H1 (cell line): ENCODE data around the gene SLC66A2. TPM values are rescaled to one million over a fixed set of nuclear protein-coding genes. Genes with fewer than 3 reads are reported as not detected.

Experiments used
- CTCF ChIA-PET: fragments of 300-600 bp; sonication (Branson Sonifier 250); formaldehyde crosslinking; loops from one replicate; lab custom pipeline; 2021; ENCODE audit not compliant: partially characterized antibody; lab: Charles Lee
- POLR2A ChIA-PET: fragments of 300-600 bp; sonication (Branson Sonifier 250); formaldehyde crosslinking; loops from one replicate; lab custom pipeline; 2021; ENCODE audit warnings: inconsistent platforms; ENCODE audit not compliant: partially characterized antibody; lab: Charles Lee
- DNase-seq, 2 experiments: peaks; one replicate each; pipeline versions ENCODE4 v3.0.0 to v3.0.0-alpha.2; 2010 to 2022; ENCODE audit warnings: low spot score in 2 of 2, low read depth in 1 of 2, mixed read lengths in 1 of 2
- FAIRE-seq: peaks from 2 replicates; lab custom pipeline; 2011; peaks lifted over from hg19 to GRCh38; lab: Jason Lieb, UNC
- H2AFZ ChIP-seq: 2 replicates; pipeline ENCODE4 v1.8.1; 2012; ENCODE audit warnings: low read length, inconsistent platforms
- H2AK5ac ChIP-seq: 2 replicates; pipeline ENCODE4 v1.6.1; 2013; ENCODE audit warnings: low read depth, low read length
- H2BK120ac ChIP-seq: replicated peaks from 2 replicates; pipeline ENCODE3; 2013; ENCODE audit warnings: low read depth, low read length, inconsistent platforms
- H2BK12ac ChIP-seq: 2 replicates; pipeline ENCODE4 v1.6.1; 2013; ENCODE audit warnings: low read depth, low read length
- H2BK15ac ChIP-seq: 2 replicates; pipeline ENCODE4 v1.6.1; 2013; ENCODE audit warnings: low read length
- H2BK20ac ChIP-seq: 2 replicates; pipeline ENCODE4 v1.6.1; 2013; ENCODE audit warnings: low read length
- H2BK5ac ChIP-seq: 2 replicates; pipeline ENCODE4 v1.6.1; 2013; ENCODE audit warnings: low read depth, low read length
- H3K14ac ChIP-seq: 2 replicates; pipeline ENCODE4 v1.6.1; 2013; ENCODE audit warnings: inconsistent platforms; ENCODE audit not compliant: insufficient read length
- H3K18ac ChIP-seq: 2 replicates; pipeline ENCODE4 v1.6.1; 2013; ENCODE audit warnings: low read length; ENCODE audit errors: extremely low read depth
- H3K23ac ChIP-seq: 2 replicates; pipeline ENCODE4 v1.6.1; 2013; ENCODE audit warnings: inconsistent platforms; ENCODE audit not compliant: insufficient read length
- H3K23me2 ChIP-seq: 2 replicates; pipeline ENCODE4 v1.6.1; 2013; ENCODE audit warnings: low read depth, low read length
- H3K27ac ChIP-seq: 2 replicates; pipeline ENCODE4 v1.6.1; 2011; ENCODE audit warnings: low read depth, low read length, inconsistent platforms
- H3K27me3 ChIP-seq, 4 experiments: replicated peaks in 1 of 4; 1 replicate in 1 of 4; 2 replicates in 3 of 4; pipeline versions ENCODE4 v1.6.1 to v1.8.1; 2011 to 2013; ENCODE audit warnings: low read length in 3 of 4, mild to moderate bottlenecking in 3 of 4, inconsistent platforms in 2 of 4, mixed read lengths in 2 of 4, moderate library complexity in 1 of 4; ENCODE audit not compliant: control insufficient read depth in 3 of 4, insufficient read depth in 3 of 4; ENCODE audit errors: extremely low read depth in 1 of 4
- H3K36me3 ChIP-seq, 4 experiments: 2 replicates each; pipeline versions ENCODE4 v1.6.1 to v1.8.1; 2011 to 2013; ENCODE audit warnings: mild to moderate bottlenecking in 4 of 4, low read length in 3 of 4, moderate library complexity in 2 of 4, control low read depth in 1 of 4, inconsistent platforms in 1 of 4; ENCODE audit not compliant: insufficient read depth in 4 of 4, control insufficient read depth in 2 of 4
- H3K4ac ChIP-seq: replicated peaks from 2 replicates; pipeline ENCODE3; 2013; ENCODE audit warnings: low read length, low read depth, mixed read lengths, inconsistent platforms; ENCODE audit not compliant: insufficient read length
- H3K4me1 ChIP-seq, 4 experiments: replicated peaks in 1 of 4; 1 replicate in 1 of 4; 2 replicates in 3 of 4; pipeline versions ENCODE4 v1.6.1 to v1.8.1; 2011 to 2013; ENCODE audit warnings: low read length in 3 of 4, inconsistent platforms in 2 of 4, mixed read lengths in 1 of 4; ENCODE audit not compliant: insufficient read depth in 4 of 4, control insufficient read depth in 3 of 4
- H3K4me2 ChIP-seq, 2 experiments: 2 replicates each; pipeline versions ENCODE4 v1.6.1 to v1.8.1; 2011 to 2013; ENCODE audit warnings: low read depth in 2 of 2, low read length in 2 of 2, control low read depth in 1 of 2, inconsistent platforms in 1 of 2, mild to moderate bottlenecking in 1 of 2; ENCODE audit not compliant: insufficient read depth in 1 of 2
- H3K4me3 ChIP-seq, 4 experiments: fragments of 200-600, 300-600 bp in 1 of 4; sonication (generic), shearing (Covaris generic), sonication (Bioruptor Twin) in 1 of 4; 2 replicates each; pipeline versions ENCODE4 v1.5.1 to v1.8.1; 2011 to 2016; ENCODE audit warnings: low read length in 4 of 4, low read depth in 3 of 4, control low read depth in 2 of 4, inconsistent platforms in 2 of 4, mild to moderate bottlenecking in 2 of 4, mixed read lengths in 1 of 4, moderate library complexity in 1 of 4; ENCODE audit not compliant: insufficient read depth in 2 of 4; ENCODE audit errors: extremely low read depth in 1 of 4
- H3K56ac ChIP-seq: replicated peaks from 2 replicates; pipeline ENCODE3; 2013; ENCODE audit warnings: low read depth, mild to moderate bottlenecking, mixed read lengths, low read length, inconsistent platforms; ENCODE audit not compliant: insufficient read length
- H3K79me1 ChIP-seq: 2 replicates; pipeline ENCODE4 v1.6.1; 2013; ENCODE audit warnings: low read depth, low read length, control low read depth
- H3K79me2 ChIP-seq, 2 experiments: 2 replicates each; pipeline versions ENCODE4 v1.6.1 to v1.8.1; 2012 to 2013; ENCODE audit warnings: low read length in 2 of 2, mild to moderate bottlenecking in 2 of 2, inconsistent platforms in 1 of 2; ENCODE audit not compliant: insufficient read depth in 2 of 2, control insufficient read depth in 1 of 2
- H3K9ac ChIP-seq, 4 experiments: replicated peaks in 1 of 4; 1 replicate in 1 of 4; 2 replicates in 3 of 4; pipeline versions ENCODE4 v1.6.1 to v1.8.1; 2011 to 2013; ENCODE audit warnings: low read depth in 3 of 4, low read length in 3 of 4, control low read depth in 2 of 4, mild to moderate bottlenecking in 2 of 4, moderate library complexity in 2 of 4, inconsistent platforms in 1 of 4; ENCODE audit errors: extremely low read depth in 1 of 4
- H3K9me3 ChIP-seq, 2 experiments: 2 replicates each; pipeline versions ENCODE4 v1.6.1 to v1.8.1; 2012 to 2013; ENCODE audit warnings: mild to moderate bottlenecking in 2 of 2, moderate library complexity in 2 of 2, control low read depth in 1 of 2, inconsistent platforms in 1 of 2, low read depth in 1 of 2, low read length in 1 of 2, mixed read lengths in 1 of 2; ENCODE audit not compliant: insufficient read depth in 2 of 2
- H4K20me1 ChIP-seq, 2 experiments: replicated peaks in 1 of 2; 2 replicates each; pipeline versions ENCODE3 to v1.8.1; 2011 to 2013; ENCODE audit warnings: inconsistent platforms in 2 of 2, low read length in 2 of 2, mild to moderate bottlenecking in 1 of 2; ENCODE audit not compliant: insufficient read depth in 2 of 2, control insufficient read depth in 1 of 2
- H4K5ac ChIP-seq: 2 replicates; pipeline ENCODE4 v1.6.1; 2013; ENCODE audit warnings: low read length, low read depth, mixed read lengths, inconsistent platforms; ENCODE audit not compliant: insufficient read length
- H4K8ac ChIP-seq: 2 replicates; pipeline ENCODE4 v1.8.0; 2013; ENCODE audit warnings: mild to moderate bottlenecking, moderate library complexity, low read length, inconsistent platforms; ENCODE audit not compliant: insufficient read depth; ENCODE audit errors: extremely low read depth
- H4K91ac ChIP-seq: replicated peaks from 2 replicates; pipeline ENCODE3; 2013; ENCODE audit warnings: low read length, mixed read lengths, inconsistent platforms; ENCODE audit not compliant: insufficient read length
- BACH1 ChIP-seq: IDR thresholded peaks from 2 replicates; pipeline ENCODE4 v1.6.1; 2012; ENCODE audit warnings: low read length, improper control_type of control experiment
- EP300 ChIP-seq, 2 experiments: IDR thresholded peaks; 1 replicate in 1 of 2; 2 replicates in 1 of 2; pipeline ENCODE4 v1.6.1; 2011 to 2012; ENCODE audit warnings: low read depth in 2 of 2, low read length in 2 of 2, mild to moderate bottlenecking in 2 of 2, borderline replicate concordance in 1 of 2, inconsistent platforms in 1 of 2, moderate library complexity in 1 of 2
- JUN ChIP-seq: IDR thresholded peaks from 2 replicates; pipeline ENCODE4 v1.6.1; 2011; ENCODE audit warnings: low read depth, mild to moderate bottlenecking, improper control_type of control experiment, low read length
- WGBS, 2 experiments: shearing (Covaris generic) in 1 of 2; methylation state at CpG; one replicate each; pipeline versions ENCODE4 v1.1.6 to v1.1.7; 2013 to 2015; ENCODE audit warnings: low lambda C conversion rate in 2 of 2, mixed read lengths in 2 of 2, inconsistent platforms in 1 of 2, low coverage in 1 of 2, missing lambda C conversion rate in 1 of 2; ENCODE audit not compliant: insufficient replicate concordance in 2 of 2, insufficient coverage in 1 of 2, insufficient read length in 1 of 2; ENCODE audit errors: extremely low coverage in 1 of 2, missing lambda C conversion rate in 1 of 2; 5-methylcytosine and 5-hydroxymethylcytosine counted together
- polyA plus RNA-seq, 7 experiments: library from polyadenylated mRNA; depleted of rRNA in 3 of 7; stranded (reverse) in 5 of 7; unstranded in 2 of 7; fragments of >200 nt in 5 of 7; fragments of 200-250 nt in 2 of 7; gene quantifications; 1 replicate in 5 of 7; 2 replicates in 1 of 7; 4 replicates in 1 of 7; pipeline versions ENCODE4 v1.2.1 to v1.2.3, GENCODE V29; 2011 to 2013; ENCODE audit warnings: missing spikeins in 2 of 7, mixed read lengths in 2 of 7
- total RNA-seq: library from RNA; stranded (reverse); fragmentation: NEBNext Ultra II Directional; extraction: Animal tissue kit (Norgen Biotek cat#: 25700); gene quantifications from 2 replicates; pipeline ENCODE4 v1.2.1, GENCODE V29; 2021

SLC66A2 gene
- total and polyA plus RNA-seq, 2 of the 8 experiments (the other 6 are each of a cell fraction or from before 2014, with no cell fraction given) = 15.0 to 18.9 TPM

GRCh38 chr18:79902075-79902474, 49.4 kb downstream of the SLC66A2 start:
- H2AK5ac ChIP-seq = no peak overlapping the region
- 87% methylated on average over 8 of the region's 8 CpGs; no CpG with 5 or more reads in 1 of the 2 experiments for WGBS, 2 experiments
- no peak for FAIRE-seq
- H3K4me2 ChIP-seq = no peak overlapping the region
- peaks cover 0 to 1% of the 10 kb centered on the region in 2 experiments for H4K20me1 ChIP-seq
- no peaks in the 10 kb centered on the region for H3K23me2 ChIP-seq
- no peak overlapping the region for H2BK120ac ChIP-seq
- ChIA-PET POLR2A (no interaction called here), CTCF (no interaction called here)
- no peak overlapping the region for H2BK20ac ChIP-seq
- H3K9ac ChIP-seq = no peak overlapping the region
- H3K27ac ChIP-seq = no peak overlapping the region
- DNase-seq = peak in 1 of 2 experiments; percentile 33
- H4K8ac ChIP-seq = no peak overlapping the region
- no peak overlapping the region for H3K56ac ChIP-seq
- no peak overlapping the region for H2AFZ ChIP-seq
- peaks cover 0 to 25% (median 0%) of the 10 kb centered on the region in 4 experiments; a peak in 3 of 8 replicates for H3K36me3 ChIP-seq
- H3K9me3 ChIP-seq = peaks cover 22 to 70% of the 10 kb centered on the region in 2 experiments
- H3K14ac ChIP-seq = no peak overlapping the region
- no peak overlapping the region for H2BK15ac ChIP-seq
- no peak overlapping the region for H4K91ac ChIP-seq
- no peaks in the 10 kb centered on the region for H3K4me1 ChIP-seq
- no peak overlapping the region for H3K23ac ChIP-seq
- no peak overlapping the region for H2BK12ac ChIP-seq
- H4K5ac ChIP-seq = no peak overlapping the region
- H2BK5ac ChIP-seq = no peak overlapping the region
- H3K79me1 ChIP-seq = no peaks in the 10 kb centered on the region
- H3K79me2 ChIP-seq = no peaks in the 10 kb centered on the region
- H3K4me3 ChIP-seq = no peak overlapping the region
- no peak overlapping the region for H3K18ac ChIP-seq
- no peak overlapping the region for H3K4ac ChIP-seq
- H3K27me3 ChIP-seq = peaks cover 0 to 2% (median 0%) of the 10 kb centered on the region in 4 experiments; a peak in 1 of 7 replicates
- TF ChIP-seq EP300 (IDR thresholded peaks at IDR 0.05; ENCODE audit: borderline replicate concordance in 1 of 2, low read depth in 2 of 2, low read length in 2 of 2) (no peak), BACH1 (no peak), JUN (no peak)
